WTC11 (cell line): ENCODE results near the gene VSTM2B. TPM values are rescaled to one million over a fixed set of nuclear protein-coding genes. Genes with fewer than 3 reads are reported as not detected.
A peak's percentile ranks its signal among the peaks of the same experiment; 100 is the strongest.

Experiments
- ATAC-seq: fragments of 200-7000 bp; cut with Tn5 transposase; 2 replicates; pipeline ENCODE4 v1.10.0; 2021; ENCODE audit warnings: mild to moderate bottlenecking, moderate library complexity
- CTCF ChIA-PET: fragments of 300-600 bp; sonication (Branson Sonifier 250); formaldehyde crosslinking; loops from one replicate; lab custom pipeline; 2021; ENCODE audit warnings: antibody characterized with exemption; lab: Charles Lee
- POLR2A ChIA-PET: fragments of 350-600 bp; sonication (Branson Sonifier 250); formaldehyde crosslinking; loops from one replicate; lab custom pipeline; 2021; ENCODE audit warnings: antibody characterized with exemption; lab: Charles Lee
- DNase-seq: peaks from one replicate; pipeline ENCODE4 v3.0.0; 2021; ENCODE audit warnings: low spot score
- H3K27ac Mint-ChIP-seq: 2 replicates; pipeline ENCODE4 v1.8.0; 2021; ENCODE audit warnings: mixed read lengths
- H3K27me3 Mint-ChIP-seq: 2 replicates; pipeline ENCODE4 v1.8.0; 2021; ENCODE audit warnings: low read depth, mild to moderate bottlenecking, moderate library complexity, mixed read lengths
- H3K36me3 Mint-ChIP-seq: 2 replicates; pipeline ENCODE4 v1.8.0; 2021; ENCODE audit warnings: mixed read lengths
- H3K4me1 Mint-ChIP-seq: 2 replicates; pipeline ENCODE4 v1.8.0; 2022; ENCODE audit warnings: mixed read lengths
- H3K4me3 Mint-ChIP-seq: 2 replicates; pipeline ENCODE4 v1.8.0; 2021; ENCODE audit warnings: mild to moderate bottlenecking, moderate library complexity, mixed read lengths
- H3K9me3 Mint-ChIP-seq: 2 replicates; pipeline ENCODE4 v1.8.0; 2021; ENCODE audit warnings: mixed read lengths
- ATF1 ChIP-seq: sonication (generic); formaldehyde crosslinking; IDR thresholded peaks from 2 replicates; pipeline ENCODE4 v1.8.1; 2023; ENCODE audit warnings: mild to moderate bottlenecking, moderate library complexity, missing genetic modification reagents
- CDX4 ChIP-seq: fragments of 250-450 bp; sonication (Bioruptor Pico); IDR thresholded peaks from 2 replicates; pipeline ENCODE4 v1.9.0; 2021; ENCODE audit warnings: moderate library complexity, mild to moderate bottlenecking, inconsistent platforms, borderline replicate concordance
- ESRRA ChIP-seq: sonication (generic); formaldehyde crosslinking; IDR thresholded peaks from 2 replicates; pipeline ENCODE4 v1.8.1; 2022; ENCODE audit warnings: mild to moderate bottlenecking, missing genetic modification reagents, borderline replicate concordance
- GRHL2 ChIP-seq: fragments of 250-450 bp; sonication (Bioruptor Pico); IDR thresholded peaks from 2 replicates; pipeline ENCODE4 v1.8.0; 2022; ENCODE audit warnings: mild to moderate bottlenecking, moderate library complexity; ENCODE audit not compliant: insufficient replicate concordance, severe bottlenecking
- HMGXB4 ChIP-seq: sonication (generic); formaldehyde crosslinking; IDR thresholded peaks from 2 replicates; pipeline ENCODE4 v1.8.1; 2023; ENCODE audit warnings: mild to moderate bottlenecking, moderate library complexity, missing genetic modification reagents
- IRF2 ChIP-seq: sonication (generic); formaldehyde crosslinking; IDR thresholded peaks from 2 replicates; pipeline ENCODE4 v1.8.0; 2022; ENCODE audit warnings: low read depth, missing genetic modification reagents, borderline replicate concordance
- JUN ChIP-seq: sonication (generic); formaldehyde crosslinking; IDR thresholded peaks from 2 replicates; pipeline ENCODE4 v1.8.0; 2023; ENCODE audit warnings: mild to moderate bottlenecking, missing genetic modification reagents
- MXD4 ChIP-seq: fragments of 250-450 bp; sonication (Bioruptor Pico); IDR thresholded peaks from 2 replicates; pipeline ENCODE4 v1.8.0; 2021; ENCODE audit warnings: mild to moderate bottlenecking, moderate library complexity, borderline replicate concordance
- NFATC4 ChIP-seq: fragments of 250-450 bp; sonication (Bioruptor Pico); IDR thresholded peaks from 2 replicates; pipeline ENCODE4 v1.9.0; 2021; ENCODE audit warnings: mild to moderate bottlenecking
- NR2C2 ChIP-seq: sonication (generic); formaldehyde crosslinking; IDR thresholded peaks from 2 replicates; pipeline ENCODE4 v1.8.0; 2022; ENCODE audit warnings: mild to moderate bottlenecking, missing genetic modification reagents
- OVOL2 ChIP-seq: fragments of 250-450 bp; sonication (Bioruptor Pico); IDR thresholded peaks from 2 replicates; pipeline ENCODE4 v1.9.0; 2021; ENCODE audit warnings: mild to moderate bottlenecking, borderline replicate concordance
- PRDM15 ChIP-seq: sonication (generic); formaldehyde crosslinking; IDR thresholded peaks from 2 replicates; pipeline ENCODE4 v1.8.0; 2022; ENCODE audit warnings: missing genetic modification reagents
- RORB ChIP-seq: fragments of 250-450 bp; sonication (Bioruptor Pico); IDR thresholded peaks from 2 replicates; pipeline ENCODE4 v1.9.0; 2021; ENCODE audit warnings: mild to moderate bottlenecking
- SMAD3 ChIP-seq: sonication (generic); formaldehyde crosslinking; IDR thresholded peaks from 2 replicates; pipeline ENCODE4 v1.8.0; 2022; ENCODE audit warnings: missing genetic modification reagents, mild to moderate bottlenecking, borderline replicate concordance
- SOX15 ChIP-seq: fragments of 250-450 bp; sonication (Bioruptor Pico); IDR thresholded peaks from 2 replicates; pipeline ENCODE4 v1.9.0; 2021; ENCODE audit warnings: mild to moderate bottlenecking
- TEAD1 ChIP-seq: sonication (generic); formaldehyde crosslinking; IDR thresholded peaks from 2 replicates; pipeline ENCODE4 v1.8.0; 2022; ENCODE audit warnings: mild to moderate bottlenecking, missing genetic modification reagents
- TEAD4 ChIP-seq: sonication (generic); formaldehyde crosslinking; IDR thresholded peaks from 2 replicates; pipeline ENCODE4 v1.8.0; 2022; ENCODE audit warnings: mild to moderate bottlenecking, missing genetic modification reagents
- ZMAT4 ChIP-seq: fragments of 250-450 bp; sonication (Bioruptor Pico); IDR thresholded peaks from 2 replicates; pipeline ENCODE4 v1.9.0; 2021; ENCODE audit warnings: mild to moderate bottlenecking
- ZNF416 ChIP-seq: fragments of 250-450 bp; sonication (Bioruptor Pico); IDR thresholded peaks from 2 replicates; pipeline ENCODE4 v1.9.0; 2021; ENCODE audit warnings: mild to moderate bottlenecking, inconsistent platforms
- total RNA-seq: library from RNA; stranded (reverse); gene quantifications from 3 replicates; pipeline ENCODE4 v1.2.3, GENCODE V29; 2021
- TF ChIP-seq, protein P1 (sequence below): sonication (generic); formaldehyde crosslinking; IDR thresholded peaks from 2 replicates; pipeline ENCODE4 v1.8.1; 2022; ENCODE audit warnings: missing genetic modification reagents, borderline replicate concordance
- TF ChIP-seq, protein P2 (sequence below): sonication (generic); formaldehyde crosslinking; IDR thresholded peaks from 2 replicates; pipeline ENCODE4 v1.8.1; 2023; ENCODE audit warnings: mild to moderate bottlenecking, missing genetic modification reagents, moderate library complexity

The VSTM2B gene
- total RNA-seq, 1 experiment from 2014 or later: 3.2 TPM

- no peaks in the 10 kb centered on the region for H3K36me3 Mint-ChIP-seq
- POLR2A ChIA-PET: no interaction called here
- peaks cover 14% of the 10 kb centered on the region for H3K9me3 Mint-ChIP-seq
Measured at GRCh38 chr19:29588095-29588494, 62.3 kb downstream of the VSTM2B start.

GRCh38 chr19:29590278-29590677, 64.5 kb downstream of the VSTM2B start:
- ChIA-PET POLR2A (no interaction called here), CTCF (interaction anchor here (1.0 kb wide), 1 partner anchor 62 kb away, joined by 3 read pairs; no protein-coding TSS in a partner anchor)
- TF ChIP-seq ESRRA: no peak
- TF ChIP-seq RORB (CRISPR knock-in tag): no peak
- TF ChIP-seq NFATC4: no peak
- TF ChIP-seq JUN (CRISPR knock-in tag): no peak
- TF ChIP-seq CDX4 (CRISPR knock-in tag): no peak
- TF ChIP-seq OVOL2 (CRISPR knock-in tag): no peak
- no peak for TF ChIP-seq GRHL2 (CRISPR knock-in tag)
- TF ChIP-seq, protein P1, sequence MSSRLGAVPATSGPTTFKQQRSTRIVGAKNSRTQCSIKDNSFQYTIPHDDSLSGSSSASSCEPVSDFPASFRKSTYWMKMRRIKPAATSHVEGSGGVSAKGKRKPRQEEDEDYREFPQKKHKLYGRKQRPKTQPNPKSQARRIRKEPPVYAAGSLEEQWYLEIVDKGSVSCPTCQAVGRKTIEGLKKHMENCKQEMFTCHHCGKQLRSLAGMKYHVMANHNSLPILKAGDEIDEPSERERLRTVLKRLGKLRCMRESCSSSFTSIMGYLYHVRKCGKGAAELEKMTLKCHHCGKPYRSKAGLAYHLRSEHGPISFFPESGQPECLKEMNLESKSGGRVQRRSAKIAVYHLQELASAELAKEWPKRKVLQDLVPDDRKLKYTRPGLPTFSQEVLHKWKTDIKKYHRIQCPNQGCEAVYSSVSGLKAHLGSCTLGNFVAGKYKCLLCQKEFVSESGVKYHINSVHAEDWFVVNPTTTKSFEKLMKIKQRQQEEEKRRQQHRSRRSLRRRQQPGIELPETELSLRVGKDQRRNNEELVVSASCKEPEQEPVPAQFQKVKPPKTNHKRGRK (CRISPR knock-in tag): no peak
- no peak for TF ChIP-seq HMGXB4
- no peak for TF ChIP-seq ZMAT4 (CRISPR knock-in tag)
- no peak for TF ChIP-seq TEAD1 (CRISPR knock-in tag)
- no peak for TF ChIP-seq SMAD3 (CRISPR knock-in tag)
- TF ChIP-seq PRDM15 (CRISPR knock-in tag): no peak
- TF ChIP-seq SOX15 (CRISPR knock-in tag): no peak
- no peak for TF ChIP-seq MXD4
- TF ChIP-seq NR2C2 (CRISPR knock-in tag): no peak
- TF ChIP-seq, protein P2, sequence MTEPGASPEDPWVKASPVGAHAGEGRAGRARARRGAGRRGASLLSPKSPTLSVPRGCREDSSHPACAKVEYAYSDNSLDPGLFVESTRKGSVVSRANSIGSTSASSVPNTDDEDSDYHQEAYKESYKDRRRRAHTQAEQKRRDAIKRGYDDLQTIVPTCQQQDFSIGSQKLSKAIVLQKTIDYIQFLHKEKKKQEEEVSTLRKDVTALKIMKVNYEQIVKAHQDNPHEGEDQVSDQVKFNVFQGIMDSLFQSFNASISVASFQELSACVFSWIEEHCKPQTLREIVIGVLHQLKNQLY (CRISPR knock-in tag): no peak
- TF ChIP-seq ZNF416 (CRISPR knock-in tag): no peak
- TF ChIP-seq TEAD4: no peak
- TF ChIP-seq IRF2 (CRISPR knock-in tag): no peak
- no peak overlapping the region for H3K27ac Mint-ChIP-seq
- ATAC-seq (peak; percentile 60), DNase-seq (no peak)
- H3K27me3 Mint-ChIP-seq: peaks cover 40% of the 10 kb centered on the region
- H3K9me3 Mint-ChIP-seq: peaks cover 14% of the 10 kb centered on the region
- peaks cover 1% of the 10 kb centered on the region for H3K4me1 Mint-ChIP-seq
- H3K4me3 Mint-ChIP-seq: no peak overlapping the region
- H3K36me3 Mint-ChIP-seq: no peaks in the 10 kb centered on the region

More at GRCh38 chr19:29588095-29588494, 62.3 kb downstream of the VSTM2B start:
- no peak overlapping the region for H3K4me3 Mint-ChIP-seq
- no peak overlapping the region for H3K27ac Mint-ChIP-seq
- H3K27me3 Mint-ChIP-seq: peaks cover 22% of the 10 kb centered on the region
- CTCF ChIA-PET: no interaction called here
- DNase-seq: no peak
- no peak for TF ChIP-seq ATF1 (CRISPR knock-in tag)
- TF ChIP-seq, all 79 proteins: peak for 0
- ATAC-seq: no peak
- H3K4me1 Mint-ChIP-seq: no peaks in the 10 kb centered on the region
